Mesodermal cell (in vitro differentiated cells): ENCODE data around the gene CRY2.
A peak's percentile ranks its signal among the peaks of the same experiment; 100 is the strongest.

Source experiments
- H3K27ac ChIP-seq: 2 replicates; pipeline ENCODE4 v1.7.0; 2013; ENCODE audit warnings: mild to moderate bottlenecking, low read depth, low read length, moderate library complexity; ENCODE audit not compliant: severe bottlenecking
- H3K36me3 ChIP-seq: 2 replicates; pipeline ENCODE4 v1.7.1; 2013; ENCODE audit warnings: mild to moderate bottlenecking, low read length, moderate library complexity; ENCODE audit not compliant: control insufficient read depth, insufficient read depth
- H3K4me1 ChIP-seq: one replicate; pipeline ENCODE4 v1.7.1; 2013; ENCODE audit warnings: mild to moderate bottlenecking, low read length; ENCODE audit not compliant: insufficient read depth, control insufficient read depth, poor library complexity, severe bottlenecking
- H3K4me3 ChIP-seq: 2 replicates; pipeline ENCODE4 v1.7.0; 2013; ENCODE audit warnings: low read length, control low read depth, mild to moderate bottlenecking; ENCODE audit not compliant: insufficient read depth, poor library complexity, severe bottlenecking; ENCODE audit errors: extremely low read depth
- H3K9me3 ChIP-seq: 2 replicates; pipeline ENCODE4 v1.7.1; 2013; ENCODE audit warnings: mild to moderate bottlenecking, low read length, moderate library complexity; ENCODE audit not compliant: control insufficient read depth
- WGBS, 2 experiments: methylation state at CpG; one replicate each; pipeline ENCODE4 v1.1.5; 2013; ENCODE audit warnings: missing lambda C conversion rate in 2 of 2; ENCODE audit not compliant: insufficient coverage in 2 of 2; 5-methylcytosine and 5-hydroxymethylcytosine counted together

Gene CRY2

GRCh38 chr11:45921561-45922424, 74.5 kb downstream of the CRY2 start:
- H3K4me3 ChIP-seq, result peak overlapping the region; percentile 21
- whole genome bisulfite sequencing, 2 experiments, result 5% methylated on average over 28 to 39 of the region's 54 CpGs

GRCh38 chr11:45922425-45923082, 75.3 kb downstream of the CRY2 start, which contains the start of gene LARGE2:
Gene LARGE2 (plus strand): TSS chr11:45922656. CDS start chr11:45922883, 227 bp downstream.
- no peak within 1 kb of the TSS for H3K27ac ChIP-seq
- WGBS, 2 experiments, result 0% methylated on average over 63 to 65 of the region's 73 CpGs
- peak within 1 kb of the TSS; percentile 21 for H3K4me3 ChIP-seq
- no peaks in the 10 kb centered on the region for H3K4me1 ChIP-seq
- no peaks in the 10 kb centered on the region for H3K36me3 ChIP-seq
- H3K9me3 ChIP-seq, result no peaks in the 10 kb centered on the region

More at GRCh38 chr11:45921561-45922424, 74.5 kb downstream of the CRY2 start:
- Histone ChIP-seq H3K4me1 (no peaks in the 10 kb centered on the region), H3K9me3 (no peaks in the 10 kb centered on the region), H3K36me3 (no peaks in the 10 kb centered on the region), H3K27ac (no peak overlapping the region)

DNA sequence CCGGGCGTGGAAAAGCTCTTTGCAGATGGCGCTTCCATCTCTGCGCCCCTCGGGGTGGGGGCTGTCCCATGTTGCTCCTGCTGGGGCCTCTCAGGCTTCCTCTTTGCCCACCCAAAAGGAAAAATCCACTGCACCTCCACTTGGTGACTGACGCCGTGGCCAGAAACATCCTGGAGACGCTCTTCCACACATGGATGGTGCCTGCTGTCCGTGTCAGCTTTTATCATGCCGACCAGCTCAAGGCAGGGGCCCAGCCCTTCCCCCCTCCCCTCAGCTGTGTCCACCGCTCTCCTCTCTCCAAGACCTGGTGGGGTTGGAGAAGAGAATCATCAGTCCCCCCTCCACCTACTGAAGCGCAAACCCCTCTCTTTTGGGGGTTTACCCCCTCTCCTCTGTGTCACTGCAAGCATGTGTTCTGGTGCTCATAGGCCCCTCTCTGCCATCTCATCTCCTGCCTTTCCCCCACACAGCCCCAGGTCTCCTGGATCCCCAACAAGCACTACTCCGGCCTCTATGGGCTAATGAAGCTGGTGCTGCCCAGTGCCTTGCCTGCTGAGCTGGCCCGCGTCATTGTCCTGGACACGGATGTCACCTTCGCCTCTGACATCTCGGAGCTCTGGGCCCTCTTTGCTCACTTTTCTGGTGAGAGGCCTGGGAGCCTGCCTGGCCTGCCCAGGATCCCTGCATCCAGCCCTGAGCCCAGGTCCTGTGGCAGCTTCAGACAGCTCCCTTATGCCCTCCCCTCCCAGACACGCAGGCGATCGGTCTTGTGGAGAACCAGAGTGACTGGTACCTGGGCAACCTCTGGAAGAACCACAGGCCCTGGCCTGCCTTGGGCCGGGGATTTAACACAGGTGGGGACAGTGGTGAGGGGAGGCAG, 77.0 kb downstream of the CRY2 start:
- H3K36me3 ChIP-seq, result no peaks in the 10 kb centered on the region
- 89 to 97% methylated on average over 10 to 19 of the region's 22 CpGs for WGBS, 2 experiments
- no peaks in the 10 kb centered on the region for H3K9me3 ChIP-seq
- H3K4me1 ChIP-seq, result no peaks in the 10 kb centered on the region
- H3K4me3 ChIP-seq, result no peak overlapping the region
- no peak overlapping the region for H3K27ac ChIP-seq

- WGBS, 2 experiments, result 79 to 85% methylated on average over 3 to 5 of the region's 6 CpGs
- Histone ChIP-seq H3K36me3 (peaks cover under 1% of the 10 kb centered on the region), H3K4me1 (no peaks in the 10 kb centered on the region), H3K9me3 (no peaks in the 10 kb centered on the region), H3K4me3 (no peak overlapping the region), H3K27ac (no peak overlapping the region)
Observed at GRCh38 chr11:45924927-45925326, 77.7 kb downstream of the CRY2 start.

GRCh38 chr11:45925550-45925949, 78.3 kb downstream of the CRY2 start:
- Histone ChIP-seq H3K9me3 (no peaks in the 10 kb centered on the region), H3K4me1 (no peaks in the 10 kb centered on the region), H3K36me3 (peaks cover 5% of the 10 kb centered on the region), H3K4me3 (no peak overlapping the region), H3K27ac (no peak overlapping the region)
- 67% methylated on average over 1 of the region's 3 CpGs; no CpG with 5 or more reads in 1 of the 2 experiments for WGBS, 2 experiments

DNA sequence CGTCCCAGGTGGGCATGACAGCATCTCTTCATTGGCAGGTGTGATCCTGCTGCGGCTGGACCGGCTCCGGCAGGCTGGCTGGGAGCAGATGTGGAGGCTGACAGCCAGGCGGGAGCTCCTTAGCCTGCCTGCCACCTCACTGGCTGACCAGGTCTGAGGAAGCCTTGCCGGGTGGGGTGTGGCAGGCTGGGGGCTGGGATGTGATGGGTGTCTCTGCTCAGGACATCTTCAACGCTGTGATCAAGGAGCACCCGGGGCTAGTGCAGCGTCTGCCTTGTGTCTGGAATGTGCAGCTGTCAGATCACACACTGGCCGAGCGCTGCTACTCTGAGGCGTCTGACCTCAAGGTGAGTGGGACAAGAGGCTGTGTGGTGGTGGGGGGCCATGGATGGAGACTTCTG, 78.7 kb downstream of the CRY2 start:
- Histone ChIP-seq H3K4me1 (no peaks in the 10 kb centered on the region), H3K27ac (no peak overlapping the region), H3K36me3 (peaks cover 5% of the 10 kb centered on the region), H3K9me3 (no peaks in the 10 kb centered on the region), H3K4me3 (no peak overlapping the region)
- 88 to 96% methylated on average over 4 to 9 of the region's 12 CpGs for WGBS, 2 experiments

DNA sequence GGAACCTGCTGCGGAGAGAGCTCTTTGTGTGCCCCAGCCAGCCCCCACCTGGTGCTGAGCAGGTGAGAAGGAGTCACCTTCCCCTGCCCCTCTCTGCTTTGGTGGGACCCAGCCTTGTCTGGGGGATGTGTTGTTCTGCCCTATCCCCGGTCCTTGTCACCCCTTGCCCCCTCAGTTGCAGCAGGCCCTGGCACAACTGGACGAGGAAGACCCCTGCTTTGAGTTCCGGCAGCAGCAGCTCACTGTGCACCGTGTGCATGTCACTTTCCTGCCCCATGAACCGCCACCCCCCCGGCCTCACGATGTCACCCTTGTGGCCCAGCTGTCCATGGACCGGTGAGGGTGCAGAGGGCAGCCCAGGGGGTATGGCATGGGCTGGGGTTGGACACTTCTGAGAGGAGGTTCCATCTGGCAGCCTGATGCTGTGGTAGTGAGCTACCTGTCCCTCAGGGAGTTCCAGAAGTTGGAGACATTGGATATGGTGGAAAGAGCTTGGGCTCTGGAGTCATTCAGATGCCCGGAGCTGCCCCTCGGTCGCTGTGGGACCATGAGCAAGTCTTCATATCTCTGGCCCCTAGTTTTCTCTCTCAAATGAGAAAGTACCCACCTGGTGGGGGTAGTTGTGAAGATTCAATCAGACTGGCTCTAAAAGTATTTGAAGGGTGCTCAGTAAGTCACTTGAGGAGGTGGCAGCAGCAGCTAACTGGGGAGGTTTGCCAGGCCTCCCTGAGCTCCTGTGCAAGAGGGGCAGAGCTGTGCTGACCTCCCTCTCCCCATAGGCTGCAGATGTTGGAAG, 79.5 kb downstream of the CRY2 start:
- Histone ChIP-seq H3K27ac (no peak overlapping the region), H3K36me3 (peaks cover 8% of the 10 kb centered on the region), H3K4me1 (no peaks in the 10 kb centered on the region), H3K9me3 (no peaks in the 10 kb centered on the region), H3K4me3 (no peak overlapping the region)
- 88 to 100% methylated on average over 8 to 9 of the region's 12 CpGs for WGBS, 2 experiments

DNA sequence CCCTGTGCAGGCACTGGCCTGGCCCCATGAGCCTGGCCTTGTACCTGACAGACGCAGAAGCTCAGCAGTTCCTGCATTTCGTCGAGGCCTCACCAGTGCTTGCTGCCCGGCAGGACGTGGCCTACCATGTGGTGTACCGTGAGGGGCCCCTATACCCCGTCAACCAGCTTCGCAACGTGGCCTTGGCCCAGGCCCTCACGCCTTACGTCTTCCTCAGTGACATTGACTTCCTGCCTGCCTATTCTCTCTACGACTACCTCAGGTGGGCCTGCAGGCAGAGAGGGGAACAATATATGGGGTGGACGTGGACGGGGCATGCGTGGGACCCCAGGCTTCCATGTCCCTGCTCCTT, 80.0 kb downstream of the CRY2 start:
- Histone ChIP-seq H3K27ac (no peak overlapping the region), H3K36me3 (peaks cover 12% of the 10 kb centered on the region), H3K9me3 (no peaks in the 10 kb centered on the region), H3K4me1 (no peaks in the 10 kb centered on the region), H3K4me3 (no peak overlapping the region)
- WGBS, 2 experiments, result 83 to 91% methylated on average over 12 to 14 of the region's 15 CpGs

GRCh38 chr11:45927684-45928413, 80.6 kb downstream of the CRY2 start:
- Histone ChIP-seq H3K4me3 (no peak overlapping the region), H3K9me3 (no peaks in the 10 kb centered on the region), H3K36me3 (peaks cover 16% of the 10 kb centered on the region), H3K27ac (no peak overlapping the region), H3K4me1 (no peaks in the 10 kb centered on the region)
- WGBS, 2 experiments, result 94 to 95% methylated on average over 24 to 27 of the region's 27 CpGs
